Glomerular visceral epithelial cell (primary cell): ENCODE results near the gene CDH4.
A peak's percentile ranks its signal among the peaks of the same experiment; 100 is the strongest.

ENCODE experiments used
- DNase-seq: peaks from one replicate; pipeline ENCODE4 v3.0.0-alpha.2; 2016; ENCODE audit errors: extremely low spot score

The CDH4 gene

GRCh38 chr20:61577065-61577464 is 325.0 kb downstream of the CDH4 start:
- DNase-seq: no peak

DNA sequence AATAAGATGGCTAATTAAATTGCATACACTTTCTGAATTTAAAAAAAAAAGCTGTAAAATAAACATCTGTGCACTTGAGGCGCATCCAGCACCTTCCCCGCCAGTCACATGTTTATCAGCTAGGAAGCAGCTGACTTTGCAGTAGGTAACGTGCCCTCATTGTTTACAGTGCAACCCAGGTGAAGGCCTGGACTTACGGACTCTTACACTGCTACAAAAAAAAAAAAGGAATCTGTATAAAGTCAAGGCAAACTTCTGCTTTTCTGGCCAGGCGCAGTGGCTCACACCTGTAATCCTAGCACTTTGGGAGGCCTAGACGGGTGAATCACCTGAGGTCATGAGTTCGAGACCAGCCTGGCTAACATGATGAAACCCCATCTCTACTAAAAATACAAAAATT is 327.8 kb downstream of the CDH4 start:
- no peak for DNase-seq

- no peak for DNase-seq
Measured at GRCh38 chr20:61580958-61581824, 329.1 kb downstream of the CDH4 start.

- DNase-seq: no peak
Measured at GRCh38 chr20:61581825-61582188, 329.7 kb downstream of the CDH4 start.

DNA sequence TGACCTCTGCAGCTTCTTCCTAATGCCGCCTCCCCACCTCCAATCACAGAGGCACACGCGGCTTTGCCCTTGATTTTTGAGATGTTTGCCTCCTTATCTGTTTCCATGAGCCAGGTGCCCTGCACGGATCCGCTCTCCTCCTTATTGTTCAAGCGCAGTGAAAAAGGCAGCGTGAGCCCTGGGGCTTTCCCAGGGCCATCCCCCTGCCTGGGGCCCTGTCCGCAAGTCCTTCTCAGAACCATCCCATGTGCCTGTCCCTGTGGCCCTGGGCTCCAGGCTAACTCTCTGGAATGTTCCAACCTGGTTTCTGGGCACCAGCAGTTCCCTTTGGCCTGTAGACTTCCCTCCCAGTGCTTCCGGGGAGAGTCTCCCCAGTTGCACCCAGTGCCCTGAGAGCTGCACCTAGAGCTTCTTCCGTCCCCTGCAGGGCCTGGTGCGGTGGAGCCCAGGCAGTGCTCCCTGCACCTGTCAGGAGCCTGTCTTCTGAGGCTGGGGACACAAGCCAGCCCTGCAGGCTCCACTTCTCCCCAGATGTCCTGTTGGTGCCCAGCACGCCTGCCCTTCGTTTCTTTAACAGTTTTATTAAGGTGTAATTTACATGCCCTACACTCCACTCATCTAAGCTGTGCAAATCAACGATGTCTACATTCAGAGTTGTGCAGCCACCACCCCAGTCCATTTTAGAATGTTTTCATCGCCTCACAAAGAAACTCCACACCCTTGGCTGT is 330.3 kb downstream of the CDH4 start:
- DNase-seq: no peak

DNA sequence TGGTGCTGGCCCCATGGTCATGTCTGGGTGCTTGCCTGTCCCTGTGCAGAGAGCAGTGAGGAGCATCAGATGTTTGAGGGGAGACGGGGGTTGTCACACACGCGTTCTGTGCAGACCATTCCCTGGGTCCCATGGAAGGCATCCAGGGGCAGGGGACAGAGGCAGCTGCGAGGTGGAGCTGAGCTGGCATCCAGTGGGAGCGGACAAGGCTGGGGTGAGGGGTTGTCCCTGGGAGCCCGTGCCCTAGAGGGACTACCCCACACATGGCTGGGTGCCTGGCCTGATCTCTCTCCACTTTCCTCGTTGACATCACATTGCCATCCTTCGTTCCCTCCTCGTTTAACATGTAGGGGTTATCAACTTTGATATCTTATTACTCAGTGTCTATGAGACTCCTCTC is 331.3 kb downstream of the CDH4 start:
- DNase-seq: no peak

DNA sequence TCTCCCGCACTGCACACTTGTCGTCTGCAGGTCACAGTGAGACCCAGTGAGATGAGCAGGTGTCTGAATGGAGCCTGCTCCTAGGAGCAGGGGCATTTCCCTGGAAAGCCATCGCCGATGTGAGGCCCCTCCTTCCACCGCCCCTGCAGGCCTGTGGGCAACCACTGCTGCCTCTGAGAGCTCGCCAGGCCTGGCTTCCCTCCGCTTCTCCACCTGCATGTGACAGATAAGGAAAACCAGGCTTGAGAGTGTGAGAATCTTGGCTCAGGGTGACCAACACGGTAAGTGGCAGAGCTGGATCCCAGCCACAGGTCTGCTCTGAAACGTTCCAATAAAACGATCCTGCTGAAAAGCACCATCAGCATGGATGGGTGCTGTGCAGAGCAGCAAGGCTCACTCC is 332.8 kb downstream of the CDH4 start:
- no peak for DNase-seq

GRCh38 chr20:61585764-61586163 is 333.7 kb downstream of the CDH4 start:
- DNase-seq: no peak

DNA sequence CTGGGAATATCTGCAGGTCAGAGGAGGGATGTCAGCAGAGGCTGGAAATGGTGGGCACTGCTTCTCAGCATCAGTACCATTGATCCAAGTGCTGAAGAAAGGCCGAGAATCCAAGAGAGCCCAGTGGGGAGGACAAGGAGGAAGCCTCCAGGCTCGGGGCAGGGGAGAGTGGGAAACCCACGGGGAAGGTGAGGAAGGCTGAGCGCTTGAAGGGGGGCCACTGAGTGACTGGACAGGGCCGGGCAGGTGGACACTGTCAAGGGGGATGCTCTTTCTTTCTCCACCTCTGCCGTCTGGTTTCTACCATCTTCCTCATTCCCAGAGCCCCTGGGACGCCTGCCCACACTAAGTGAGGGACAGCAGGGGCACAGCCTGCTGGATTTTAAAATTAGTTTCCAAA is 335.0 kb downstream of the CDH4 start:
- no peak for DNase-seq

DNA sequence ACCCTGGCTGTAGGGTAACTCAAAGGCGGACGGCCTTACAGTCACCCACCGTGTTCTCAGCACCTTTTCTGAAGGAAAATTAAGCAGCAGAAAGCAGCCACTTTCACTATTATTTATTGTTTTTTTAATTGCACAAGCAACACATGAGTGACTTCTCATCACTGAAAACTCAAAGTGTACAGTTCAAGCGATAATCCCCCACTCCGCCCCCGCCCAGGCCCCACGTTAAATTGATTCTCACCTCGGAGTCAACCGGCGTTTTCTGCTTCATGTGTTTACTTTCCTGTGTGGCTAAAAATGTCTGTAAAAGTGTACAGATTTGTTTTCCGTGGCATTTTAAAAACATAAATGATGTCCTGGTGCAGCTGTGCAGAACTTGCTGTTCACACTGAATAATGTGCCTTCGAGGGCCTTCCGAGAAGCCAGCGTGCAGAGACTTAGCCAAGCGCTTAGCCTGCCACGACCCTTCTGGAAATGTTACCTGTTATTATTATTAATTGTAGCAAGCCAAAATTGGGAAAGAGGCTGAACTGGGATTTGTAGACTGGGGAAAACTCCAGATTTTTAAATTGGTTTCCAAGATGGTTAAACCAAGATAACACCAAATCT is 335.7 kb downstream of the CDH4 start:
- DNase-seq: no peak

GRCh38 chr20:61588411-61589385 is 336.6 kb downstream of the CDH4 start:
- DNase-seq: peak; percentile 74

DNA sequence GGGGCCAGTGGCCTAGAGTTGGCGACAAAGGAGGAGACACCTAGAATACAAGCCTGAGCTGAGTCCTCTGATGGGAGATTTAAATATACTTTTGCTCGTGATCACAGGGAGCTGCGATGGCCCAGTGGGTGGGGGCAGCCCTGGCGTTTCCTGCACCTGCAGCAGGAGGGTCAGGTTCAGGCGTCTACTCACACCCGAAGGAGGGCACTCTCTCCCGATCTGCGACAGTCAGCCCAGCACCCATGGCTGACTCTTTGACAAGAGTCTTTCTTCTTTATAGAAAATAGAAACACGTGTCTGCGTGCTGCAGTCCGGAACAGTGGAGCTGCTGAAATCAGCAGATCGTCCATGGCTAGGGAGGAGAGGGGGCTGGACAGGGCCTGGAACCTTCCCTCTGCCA is 338.2 kb downstream of the CDH4 start:
- no peak for DNase-seq

DNA sequence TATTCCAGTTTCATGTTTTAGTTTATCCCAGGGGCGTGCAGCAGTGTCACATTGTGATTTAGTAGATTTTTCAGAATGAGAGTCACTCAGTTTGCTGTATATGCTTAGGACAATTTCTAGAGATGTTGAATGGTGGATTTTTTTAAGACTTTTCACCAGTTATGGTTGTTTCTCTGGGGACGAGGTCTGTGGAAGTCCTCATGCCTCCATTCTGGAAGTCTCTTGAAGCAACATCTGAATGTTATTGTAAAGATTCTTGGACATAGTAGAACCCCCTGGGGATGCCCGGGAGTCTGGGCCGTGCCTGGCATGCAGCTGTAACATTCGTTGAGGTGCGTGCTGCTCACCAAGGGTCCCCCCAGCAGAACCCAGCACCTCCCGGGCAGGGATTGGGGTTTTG is 341.5 kb downstream of the CDH4 start:
- DNase-seq: no peak

GRCh38 chr20:61594198-61594597 is 342.1 kb downstream of the CDH4 start:
- no peak for DNase-seq

GRCh38 chr20:61595216-61595615 is 343.2 kb downstream of the CDH4 start:
- DNase-seq: no peak

DNA sequence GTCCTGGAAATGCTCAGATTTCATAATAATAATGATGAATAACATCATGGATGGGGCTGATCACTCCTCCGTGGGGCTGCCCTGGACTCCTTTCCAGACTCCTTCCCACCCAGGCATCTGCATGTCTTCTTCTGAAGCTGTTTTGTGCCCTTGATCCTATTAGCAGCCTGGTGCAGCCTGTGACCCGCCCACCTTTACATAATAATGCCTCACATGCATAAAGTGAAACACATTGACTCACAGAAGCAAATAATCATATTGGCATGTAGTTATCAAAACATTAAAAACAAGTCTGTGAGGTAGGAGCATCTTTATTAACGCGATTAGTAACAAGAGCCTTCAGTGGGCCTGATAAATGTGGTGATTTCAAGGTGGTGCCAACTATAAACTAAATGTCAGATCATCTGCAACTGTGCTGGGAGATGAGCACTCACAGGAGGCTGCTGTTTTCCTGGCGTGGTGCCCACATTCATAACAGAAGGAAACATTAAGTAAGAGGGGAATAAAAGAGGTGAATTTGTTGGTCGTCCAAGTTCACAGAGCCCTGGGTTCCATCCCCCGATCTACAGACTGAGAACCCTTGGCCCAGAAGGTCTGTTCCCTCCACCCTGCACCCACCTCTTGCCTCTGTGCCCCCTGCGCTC is 344.7 kb downstream of the CDH4 start:
- no peak for DNase-seq

- no peak for DNase-seq
Measured at GRCh38 chr20:61597996-61598395, 345.9 kb downstream of the CDH4 start.

GRCh38 chr20:61598586-61598985 is 346.5 kb downstream of the CDH4 start:
- DNase-seq: no peak

DNA sequence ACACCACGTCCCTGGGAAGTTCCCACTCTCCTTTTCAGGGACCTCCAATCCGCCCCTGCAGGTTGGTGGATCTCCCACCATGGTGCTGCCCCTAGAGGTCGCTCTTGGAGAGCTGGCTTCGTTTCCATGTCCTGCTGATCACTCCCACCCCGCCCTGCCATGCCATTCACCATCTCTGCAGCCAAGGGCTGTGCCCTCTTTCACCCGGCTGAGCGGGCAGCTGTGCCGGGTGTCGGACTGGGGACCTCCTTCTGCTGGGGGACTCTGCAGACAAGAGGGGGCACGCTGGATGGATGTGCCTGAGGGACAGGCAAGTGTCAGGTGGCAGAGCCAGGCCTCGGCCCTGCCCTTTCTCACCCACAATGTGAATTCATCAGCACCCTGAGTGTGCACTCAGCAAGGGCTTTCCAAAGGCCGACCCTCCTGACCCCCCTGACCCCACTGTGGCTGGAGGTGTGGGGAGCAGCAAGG is 347.0 kb downstream of the CDH4 start:
- no peak for DNase-seq

DNA sequence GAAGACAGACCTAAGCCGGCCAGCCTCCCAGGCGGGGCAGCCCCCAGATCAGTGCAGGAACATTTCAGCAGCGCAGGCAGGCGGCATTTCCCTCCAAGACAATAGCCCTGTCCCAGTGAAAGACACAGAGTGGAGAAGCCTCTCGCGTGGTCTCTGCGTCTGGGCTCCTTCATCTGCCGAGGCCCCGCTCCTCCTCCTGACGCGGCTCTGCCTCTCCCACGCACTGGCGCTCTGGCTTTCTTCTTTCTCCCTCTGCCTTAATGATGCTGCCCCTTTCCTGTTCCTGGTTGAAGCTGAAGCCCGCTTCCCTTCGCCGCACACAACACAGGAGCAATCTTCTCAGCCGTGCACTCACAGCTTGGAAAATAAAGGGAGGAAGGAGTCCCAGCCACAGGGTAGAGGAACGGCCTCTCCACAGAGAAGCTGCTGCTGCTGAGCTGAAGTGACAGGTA is 347.5 kb downstream of the CDH4 start:
- no peak for DNase-seq

- no peak for DNase-seq
Measured at GRCh38 chr20:61600016-61600415, 348.0 kb downstream of the CDH4 start.
